ENCODE results near the gene TMPRSS13. TPM values are rescaled to one million over a fixed set of nuclear protein-coding genes. Genes with fewer than 3 reads are reported as not detected.

Gene TMPRSS13
- polyA plus RNA-seq, 2 of the 4 experiments (the other 2 are of a cell fraction) = not detected

- Histone ChIP-seq H3K27ac (no peak overlapping the region), H3K4me2 (no peak overlapping the region), H3K4me1 (no peaks in the 10 kb centered on the region), H3K9me3 (peaks cover 5% of the 10 kb centered on the region; the same call in 1 of the 3 replicates), H3K4me3 (no peak overlapping the region)
- CTCF ChIA-PET = interaction anchor here (1.0 kb wide), 1 partner anchor 96 kb away, joined by 4 read pairs; no protein-coding TSS in a partner anchor
- POLR2A ChIA-PET = no interaction called here
- TF ChIP-seq HOXB5 (CRISPR knock-in tag; IDR thresholded peaks at IDR 0.05) (no peak), E2F6 (IDR thresholded peaks at IDR 0.05; ENCODE audit: borderline replicate concordance, low read depth) (no peak), CBX8 (IDR thresholded peaks at IDR 0.05) (no peak), NPAS2 (CRISPR knock-in tag; IDR thresholded peaks at IDR 0.05; ENCODE audit: borderline replicate concordance) (no peak), NFE2L2 (conservative IDR thresholded peaks at IDR 0.05; ENCODE audit: low read length) (no peak), KDM5A (IDR thresholded peaks at IDR 0.05) (no peak), POLR2AphosphoS2 (conservative IDR thresholded peaks at IDR 0.05; ENCODE audit: low read length) (no peak), EP300 (IDR thresholded peaks at IDR 0.05) (no peak), HOXB13 (CRISPR knock-in tag; IDR thresholded peaks at IDR 0.05; ENCODE audit: low read depth) (no peak), HDAC2 (IDR thresholded peaks at IDR 0.05) (no peak), HOXA7 (CRISPR knock-in tag; IDR thresholded peaks at IDR 0.05) (no peak), CEBPB (IDR thresholded peaks at IDR 0.05) (no peak), FOSL2 (IDR thresholded peaks at IDR 0.05) (no peak), FOSL2 (CRISPR knock-in tag; IDR thresholded peaks at IDR 0.05) (no peak), CBX2 (IDR thresholded peaks at IDR 0.05; ENCODE audit: borderline replicate concordance, low read depth) (no peak), ZC3H11A (IDR thresholded peaks at IDR 0.05) (no peak), PBX3 (IDR thresholded peaks at IDR 0.05) (no peak), MYC (IDR thresholded peaks at IDR 0.05; ENCODE audit: borderline replicate concordance, low read length) (no peak), MAZ (IDR thresholded peaks at IDR 0.05; ENCODE audit: borderline replicate concordance, low read depth, low read length) (no peak)
- TF ChIP-seq, protein P1, sequence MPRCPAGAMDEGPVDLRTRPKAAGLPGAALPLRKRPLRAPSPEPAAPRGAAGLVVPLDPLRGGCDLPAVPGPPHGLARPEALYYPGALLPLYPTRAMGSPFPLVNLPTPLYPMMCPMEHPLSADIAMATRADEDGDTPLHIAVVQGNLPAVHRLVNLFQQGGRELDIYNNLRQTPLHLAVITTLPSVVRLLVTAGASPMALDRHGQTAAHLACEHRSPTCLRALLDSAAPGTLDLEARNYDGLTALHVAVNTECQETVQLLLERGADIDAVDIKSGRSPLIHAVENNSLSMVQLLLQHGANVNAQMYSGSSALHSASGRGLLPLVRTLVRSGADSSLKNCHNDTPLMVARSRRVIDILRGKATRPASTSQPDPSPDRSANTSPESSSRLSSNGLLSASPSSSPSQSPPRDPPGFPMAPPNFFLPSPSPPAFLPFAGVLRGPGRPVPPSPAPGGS (IDR thresholded peaks at IDR 0.05) = no peak
- TF ChIP-seq, protein P2, sequence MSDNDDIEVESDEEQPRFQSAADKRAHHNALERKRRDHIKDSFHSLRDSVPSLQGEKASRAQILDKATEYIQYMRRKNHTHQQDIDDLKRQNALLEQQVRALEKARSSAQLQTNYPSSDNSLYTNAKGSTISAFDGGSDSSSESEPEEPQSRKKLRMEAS (IDR thresholded peaks at IDR 0.05) = no peak
- WGBS (ENCODE audit: missing lambda C conversion rate) = 54% methylated on average over 3 of the region's 3 CpGs
- no peak for DNase-seq (ENCODE audit: low read depth in 1 of 2, low spot score in 1 of 2)
- no peak for FAIRE-seq
- no peak for ATAC-seq
Observed at GRCh38 chr11:117851106-117851505, 78.1 kb downstream of the TMPRSS13 start.

Other genes with a start within 250 kb of the TMPRSS13 start
- gene DSCAML1, start 132.2 kb downstream of the TMPRSS13 start, polyA plus RNA-seq (2011; rRNA removed) = 0.22 and 0.31 TPM in 2 replicates
- 0.12 to 0.13 TPM (median 0.12 TPM) in 3 replicates for gene DSCAML1, start 132.2 kb downstream of the TMPRSS13 start, polyA plus RNA-seq (2017; fragmentation: RNase III; extraction: RNeasy Plus Mini Kit Qiagen cat#74134 plus additional on column Dnase treatment)
- 23.7 and 25.9 TPM in 2 replicates for gene FXYD2, start 104.7 kb downstream of the TMPRSS13 start, polyA plus RNA-seq (2011; rRNA removed)
- gene FXYD2, start 104.7 kb downstream of the TMPRSS13 start, polyA plus RNA-seq (2017; fragmentation: RNase III; extraction: RNeasy Plus Mini Kit Qiagen cat#74134 plus additional on column Dnase treatment) = 29.7 to 55.6 TPM (median 48.9 TPM) in 3 replicates
- 0.49 and 0.57 TPM in 2 replicates for gene FXYD6, start 52.7 kb downstream of the TMPRSS13 start, polyA plus RNA-seq (2011; rRNA removed)
- gene FXYD6, start 52.7 kb downstream of the TMPRSS13 start, polyA plus RNA-seq (2017; fragmentation: RNase III; extraction: RNeasy Plus Mini Kit Qiagen cat#74134 plus additional on column Dnase treatment) = 0.10 to 0.26 TPM (median 0.24 TPM) in 3 replicates
- gene IL10RA, start 57.0 kb upstream of the TMPRSS13 start, polyA plus RNA-seq (2011; rRNA removed) = 0.16 and 0.17 TPM in 2 replicates
- 0.03 TPM in 1 of 3 replicates, not detected in the others for gene IL10RA, start 57.0 kb upstream of the TMPRSS13 start, polyA plus RNA-seq (2017; fragmentation: RNase III; extraction: RNeasy Plus Mini Kit Qiagen cat#74134 plus additional on column Dnase treatment)
- gene TMPRSS4, start 147.7 kb upstream of the TMPRSS13 start, polyA plus RNA-seq (2011; rRNA removed) = not detected in 2 replicates
- gene TMPRSS4, start 147.7 kb upstream of the TMPRSS13 start, polyA plus RNA-seq (2017; fragmentation: RNase III; extraction: RNeasy Plus Mini Kit Qiagen cat#74134 plus additional on column Dnase treatment) = not detected in 3 replicates
- not detected in 2 replicates for gene SMIM35, start 157.6 kb upstream of the TMPRSS13 start, polyA plus RNA-seq (2011; rRNA removed)
- not detected in 3 replicates for gene SMIM35, start 157.6 kb upstream of the TMPRSS13 start, polyA plus RNA-seq (2017; fragmentation: RNase III; extraction: RNeasy Plus Mini Kit Qiagen cat#74134 plus additional on column Dnase treatment)
- gene SCN4B, start 223.4 kb upstream of the TMPRSS13 start, polyA plus RNA-seq (2011; rRNA removed) = 0.04 and 0.12 TPM in 2 replicates
- 0.03 to 0.04 TPM in 2 of 3 replicates, not detected in the other for gene SCN4B, start 223.4 kb upstream of the TMPRSS13 start, polyA plus RNA-seq (2017; fragmentation: RNase III; extraction: RNeasy Plus Mini Kit Qiagen cat#74134 plus additional on column Dnase treatment)
- gene SCN2B, start 247.2 kb upstream of the TMPRSS13 start, polyA plus RNA-seq (2011; rRNA removed) = not detected in 2 replicates
- gene SCN2B, start 247.2 kb upstream of the TMPRSS13 start, polyA plus RNA-seq (2017; fragmentation: RNase III; extraction: RNeasy Plus Mini Kit Qiagen cat#74134 plus additional on column Dnase treatment) = not detected in 3 replicates

Measured in A549 (cell line).